Measurements from ENCODE around the gene JDP2.
"Not testable (repeated sequence)": the region's sequence is repeated elsewhere in the genome, so short reads cannot be mapped to it uniquely, and the experiment has no call there.

JDP2 gene

DNA sequence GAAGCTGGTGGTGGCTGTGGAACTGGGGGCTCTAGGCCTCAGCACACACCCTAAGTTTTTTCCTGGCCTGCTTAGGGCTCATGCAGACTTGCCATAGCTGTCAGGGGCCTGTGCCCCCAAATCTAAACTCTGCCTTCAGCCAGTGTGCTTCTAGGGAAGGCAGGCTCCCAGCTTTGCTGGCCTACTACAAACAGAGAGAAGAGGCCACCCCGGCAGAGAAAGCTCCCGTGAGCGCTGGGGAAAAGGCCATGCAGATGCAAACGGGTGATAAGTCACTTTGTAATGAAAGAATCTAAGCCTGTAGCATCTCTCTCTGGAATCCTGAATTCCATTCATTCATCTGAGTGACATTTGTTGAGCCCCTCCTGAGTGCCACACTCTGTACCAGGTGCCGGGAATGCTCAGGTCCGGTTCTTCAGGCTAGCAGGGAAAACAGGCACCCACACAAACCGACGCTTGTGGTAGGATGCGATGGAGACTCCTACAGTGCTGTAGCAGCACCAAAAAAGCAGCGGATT is 29.9 kb downstream of the JDP2 start:
- DNase-seq, result no peak

- DNase-seq, result no peak
Measured at GRCh38 chr14:75458305-75458704, 30.5 kb downstream of the JDP2 start.

- DNase-seq, result no peak
Measured at GRCh38 chr14:75459099-75459741, 31.4 kb downstream of the JDP2 start.

DNA sequence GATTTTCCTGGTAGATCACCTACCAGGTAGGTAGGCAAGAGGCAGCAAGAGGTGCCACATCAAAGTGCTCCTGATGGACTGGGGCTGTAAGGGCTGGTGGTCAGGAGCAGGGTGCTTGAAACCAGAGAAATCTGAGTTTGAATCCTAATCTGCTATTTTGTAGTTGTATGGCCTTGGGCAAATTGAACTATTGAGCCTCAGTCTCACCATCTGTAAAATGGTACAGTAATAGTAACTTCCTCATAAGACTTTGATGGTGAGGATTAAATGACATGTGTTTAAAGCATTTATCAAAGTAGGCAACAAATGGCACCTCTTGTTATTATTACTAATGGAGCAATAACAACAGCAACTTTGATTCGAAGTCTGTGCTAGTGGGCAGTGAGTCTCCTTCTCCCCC is 32.0 kb downstream of the JDP2 start:
- DNase-seq, result no peak

DNA sequence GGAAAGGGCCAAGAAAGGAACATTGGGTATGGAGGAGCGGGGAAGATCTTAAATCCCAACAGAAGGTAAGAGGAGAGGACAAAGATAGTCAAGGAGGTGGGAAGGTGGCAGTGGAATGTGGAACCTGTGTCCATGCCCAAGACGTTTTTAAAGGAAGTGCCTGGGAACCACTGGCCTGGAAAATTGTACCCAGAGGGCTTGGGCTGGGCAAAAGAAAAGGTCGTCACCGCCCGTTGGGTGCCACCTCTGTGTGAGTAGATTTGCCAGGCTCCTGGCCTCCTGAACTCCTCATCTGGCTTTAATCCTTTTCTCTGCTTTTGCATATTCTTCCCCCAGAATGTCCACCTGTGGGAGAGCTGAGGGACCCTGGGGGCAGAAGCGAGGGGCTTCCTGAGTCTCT is 32.6 kb downstream of the JDP2 start:
- DNase-seq, result no peak

DNA sequence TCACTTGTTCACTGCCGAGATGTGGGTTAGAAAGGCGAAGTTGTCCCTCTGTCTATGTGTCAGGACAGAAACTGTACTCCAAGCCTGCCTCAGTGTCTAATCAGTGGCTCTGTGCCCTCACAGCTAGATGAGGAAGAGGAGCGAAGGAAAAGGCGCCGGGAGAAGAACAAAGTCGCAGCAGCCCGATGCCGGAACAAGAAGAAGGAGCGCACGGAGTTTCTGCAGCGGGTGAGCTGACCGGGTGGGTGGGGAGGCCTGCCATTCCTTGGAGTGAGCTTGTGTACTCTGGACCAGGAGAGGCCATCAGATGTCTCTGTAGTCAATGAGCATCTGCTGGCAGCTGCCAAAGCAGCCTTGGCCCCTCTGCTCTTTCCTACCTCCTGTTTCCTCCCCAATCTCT is 33.5 kb downstream of the JDP2 start:
- DNase-seq, result no peak

- DNase-seq, result no peak
Measured at GRCh38 chr14:75461755-75462349, 34.0 kb downstream of the JDP2 start.

- DNase-seq, result no peak
Measured at GRCh38 chr14:75464626-75465025, 36.8 kb downstream of the JDP2 start.

- DNase-seq, result no peak
Measured at GRCh38 chr14:75467763-75468162, 39.9 kb downstream of the JDP2 start.

DNA sequence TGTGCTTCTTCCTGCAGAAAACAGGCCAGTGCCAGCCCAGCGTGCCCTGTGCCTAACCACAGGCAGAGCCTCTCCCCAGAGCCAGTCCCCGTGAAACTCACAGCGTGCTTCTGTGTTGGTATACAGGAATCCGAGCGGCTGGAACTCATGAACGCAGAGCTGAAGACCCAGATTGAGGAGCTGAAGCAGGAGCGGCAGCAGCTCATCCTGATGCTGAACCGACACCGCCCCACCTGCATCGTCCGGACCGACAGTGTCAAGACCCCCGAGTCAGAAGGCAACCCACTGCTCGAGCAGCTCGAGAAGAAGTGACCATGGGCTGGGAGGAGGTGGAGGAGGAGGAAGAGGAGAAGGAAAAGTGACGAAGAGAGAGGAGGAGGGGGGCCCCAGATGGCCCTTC is 41.3 kb downstream of the JDP2 start:
- DNase-seq, result no peak

GRCh38 chr14:75469606-75470237 is 41.9 kb downstream of the JDP2 start:
- DNase-seq, result no peak

DNA sequence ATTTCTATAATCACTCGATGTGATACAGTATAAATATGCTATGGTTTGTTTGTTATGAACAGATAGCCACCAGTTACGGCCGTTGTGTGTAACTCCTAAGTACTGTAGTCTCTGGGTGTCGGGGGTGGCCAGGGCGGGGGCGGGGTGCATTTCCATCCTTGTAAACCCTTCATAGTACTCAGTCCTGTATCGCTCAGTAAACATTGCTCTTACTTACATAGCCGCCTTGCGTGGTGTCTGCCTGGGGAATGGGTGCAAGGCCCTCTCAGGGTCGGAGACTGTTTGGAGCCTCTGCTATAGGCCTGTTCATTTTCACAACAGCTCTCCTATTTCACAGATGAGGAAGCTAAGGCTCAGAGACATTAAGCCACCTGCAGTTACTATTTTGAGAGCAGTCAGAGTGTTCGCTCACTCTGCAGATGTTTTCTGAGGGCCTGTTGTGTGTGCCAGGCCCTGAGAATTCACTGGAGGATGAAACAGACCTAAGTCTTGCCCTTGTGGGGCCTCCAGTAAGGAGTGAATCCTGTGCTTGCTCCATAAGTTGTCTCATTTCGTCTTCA is 42.5 kb downstream of the JDP2 start:
- DNase-seq, result no peak

DNA sequence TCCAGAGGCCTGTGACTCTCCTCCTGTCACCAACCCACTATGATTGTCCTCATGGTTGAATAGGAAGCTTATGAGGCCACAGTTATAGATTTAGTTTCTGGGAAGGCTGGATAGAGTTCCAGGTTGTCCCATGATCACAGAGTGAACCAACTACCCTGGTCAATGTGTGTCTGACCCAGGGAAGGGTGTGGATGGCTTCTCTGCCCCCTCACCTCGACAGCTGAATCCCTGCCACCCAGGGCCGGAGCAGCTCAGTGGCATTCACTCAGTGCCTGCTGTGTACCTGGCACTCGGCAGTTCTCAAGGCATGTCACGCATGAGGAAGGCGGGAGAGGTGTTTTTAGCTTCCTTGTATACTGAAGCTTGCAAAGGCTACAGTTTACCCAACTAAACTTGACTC is 43.2 kb downstream of the JDP2 start:
- DNase-seq, result no peak

DNA sequence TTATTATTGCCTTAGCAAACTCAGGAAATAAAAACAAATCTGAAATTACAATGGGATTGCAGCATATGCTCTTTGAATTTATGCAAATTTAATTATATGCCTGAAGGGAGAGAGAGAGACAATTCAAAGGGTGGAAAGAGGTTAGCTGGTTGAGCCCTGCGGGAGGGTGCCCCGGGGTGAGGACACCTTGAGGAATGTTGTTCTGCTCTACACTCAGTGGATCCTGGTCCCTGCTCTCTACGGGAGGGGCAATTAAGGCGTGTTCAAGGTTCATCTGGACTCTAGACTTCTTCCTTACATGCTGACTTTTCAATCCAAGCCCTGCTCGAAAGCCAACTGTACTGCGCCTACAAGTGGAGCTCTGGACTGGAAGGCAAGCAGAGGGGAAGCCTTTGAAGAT is 46.3 kb downstream of the JDP2 start:
- DNase-seq, result not testable (repeated sequence)

DNA sequence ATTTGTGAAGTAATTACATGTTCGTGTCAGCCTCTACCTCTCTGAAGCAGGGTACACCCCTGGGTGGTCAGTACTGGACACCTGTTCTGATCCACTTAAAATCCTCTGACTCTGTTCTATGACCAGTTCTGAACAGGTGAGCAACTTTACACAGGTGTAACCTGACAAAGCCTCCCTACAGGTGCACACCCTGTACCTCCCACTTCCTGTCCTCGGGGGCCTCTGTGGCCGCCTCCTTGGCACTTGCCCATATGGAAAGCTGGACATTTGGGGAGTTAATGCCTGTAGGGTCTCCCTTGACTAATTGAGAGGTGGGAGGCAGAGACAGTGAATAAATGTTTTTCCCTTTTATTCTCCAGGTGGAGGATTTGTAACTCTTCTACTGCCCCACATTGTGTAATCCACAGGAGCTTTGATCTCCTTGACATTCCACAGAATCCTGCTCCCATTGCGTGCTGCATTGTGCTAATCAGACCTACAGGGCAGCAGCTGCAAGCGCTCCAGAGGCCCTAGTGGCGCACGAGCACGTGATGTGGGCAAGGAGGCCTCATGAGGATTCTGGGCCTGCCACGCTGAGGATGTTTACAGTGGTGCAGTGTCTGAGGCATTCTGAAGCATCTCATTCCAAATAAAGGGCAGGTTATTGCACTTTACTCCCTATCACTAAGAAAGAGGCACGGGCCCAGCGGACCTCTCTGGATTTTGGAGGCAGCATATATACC is 48.6 kb downstream of the JDP2 start:
- DNase-seq, result no peak

GRCh38 chr14:75477881-75478280 is 50.1 kb downstream of the JDP2 start:
- no peak for DNase-seq

DNA sequence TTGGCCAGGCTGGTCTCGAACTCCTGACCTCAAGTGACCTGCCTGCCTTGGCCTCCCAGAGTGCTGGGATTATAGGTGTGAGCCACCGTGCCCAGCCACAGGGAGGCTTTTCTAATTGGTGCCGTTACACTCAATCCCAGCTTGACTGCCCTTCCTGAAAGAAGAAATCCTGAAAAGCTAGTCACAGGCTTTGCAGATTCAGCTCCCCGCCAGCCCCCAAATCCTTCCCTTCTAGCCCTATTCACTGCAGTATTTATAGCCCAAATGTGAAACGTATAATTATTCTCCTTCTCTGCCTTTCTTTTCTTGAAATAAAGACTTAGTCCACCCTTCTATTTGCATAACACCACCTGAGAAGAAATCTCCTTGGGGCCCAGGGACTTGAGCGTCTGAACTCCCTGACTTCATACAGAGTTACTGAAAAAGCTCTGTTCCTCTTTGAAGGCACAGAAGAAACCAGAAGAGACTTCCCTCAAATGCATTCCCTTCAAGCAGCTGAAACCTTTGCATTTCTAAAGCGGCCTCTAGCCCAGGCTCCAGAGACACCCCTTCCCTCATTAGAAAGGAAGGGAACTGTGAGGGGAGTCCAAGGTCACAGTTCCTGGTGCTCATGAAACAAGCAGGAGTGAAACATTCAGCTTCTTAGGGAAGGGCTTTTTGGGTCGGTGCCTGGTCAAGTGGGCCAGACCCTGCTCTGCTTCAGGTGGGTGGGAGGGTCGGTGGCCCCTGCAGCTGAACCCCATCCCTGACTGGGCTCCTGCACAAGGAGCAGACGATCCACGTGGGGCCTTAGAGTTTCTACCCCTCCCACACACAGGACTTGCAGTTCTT is 52.2 kb downstream of the JDP2 start:
- DNase-seq, result no peak

- no peak for DNase-seq
Measured at GRCh38 chr14:75482366-75482765, 54.5 kb downstream of the JDP2 start.

GRCh38 chr14:75484711-75485429 is 57.0 kb downstream of the JDP2 start:
- DNase-seq, result no peak

DNA sequence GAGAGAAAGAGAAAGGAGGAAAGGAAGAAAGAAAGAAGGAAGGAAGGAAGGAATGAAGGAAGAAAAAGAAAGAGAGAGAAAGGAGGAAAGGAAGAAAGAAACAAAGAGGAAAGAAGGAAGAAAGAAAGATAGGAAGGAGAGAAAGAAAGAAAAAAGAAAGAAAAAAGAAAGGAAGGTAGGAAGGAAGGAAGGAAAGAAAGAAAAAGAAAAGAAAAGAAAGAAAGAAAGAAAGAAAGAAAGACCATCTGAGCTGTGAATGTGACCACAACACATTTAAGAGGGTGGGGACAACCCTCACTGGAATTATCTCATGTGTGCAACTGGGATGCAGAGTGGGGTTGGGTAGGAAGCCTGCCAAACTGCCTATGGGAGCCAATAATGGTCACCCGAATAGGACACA is 58.5 kb downstream of the JDP2 start:
- DNase-seq, result no peak

DNA sequence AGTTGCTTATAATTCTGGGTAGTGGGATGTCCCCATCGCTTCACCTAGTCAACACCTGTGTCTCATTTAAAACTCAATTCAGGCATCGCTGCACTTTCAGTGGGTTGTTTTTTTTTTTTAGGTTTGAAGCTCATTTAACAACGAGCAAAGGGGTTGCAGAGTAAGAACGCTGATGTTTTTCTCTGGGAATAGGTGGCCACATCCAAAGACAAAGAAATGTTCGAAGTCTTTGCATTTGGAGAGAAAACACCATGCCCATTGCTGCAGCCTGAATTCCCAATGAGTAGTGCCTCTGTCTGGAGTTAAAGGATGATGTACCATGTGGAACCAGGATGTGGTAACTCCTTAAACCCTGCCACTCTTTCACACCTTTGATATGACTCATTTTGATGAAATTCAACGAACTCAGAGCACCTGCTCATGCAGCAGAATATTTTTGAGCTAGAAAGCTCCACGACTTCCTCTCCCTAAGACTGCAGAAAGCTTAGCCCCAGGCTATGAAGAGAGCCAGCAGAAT is 59.4 kb downstream of the JDP2 start:
- peak; percentile 67 for DNase-seq

DNA sequence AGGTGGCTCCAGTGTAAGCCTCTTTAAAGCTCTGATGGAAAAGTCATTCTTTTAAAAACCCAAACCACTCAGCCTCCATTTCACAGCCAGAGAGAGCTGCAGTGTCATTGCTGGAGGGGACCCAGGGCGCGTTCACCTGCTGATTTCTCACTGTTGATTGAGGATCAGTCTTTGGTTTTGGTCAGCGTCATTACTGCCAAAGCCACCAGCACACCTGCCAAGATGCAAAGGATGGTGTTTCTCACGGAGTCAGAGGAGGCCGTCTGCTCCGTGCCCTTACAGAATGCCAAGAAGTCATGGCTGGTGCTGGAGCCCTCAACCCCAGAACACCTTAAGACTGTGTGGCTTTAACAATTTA is 61.6 kb downstream of the JDP2 start:
- no peak for DNase-seq

Data from NCI-H226 (cell line).